Measurements from ENCODE around the gene STK16. TPM values are rescaled to one million over a fixed set of nuclear protein-coding genes. Genes with fewer than 3 reads are reported as not detected.

The STK16 gene
- total and polyA plus RNA-seq, 2 of the 13 experiments (the other 11 are each of a cell fraction or from before 2014, with no cell fraction given), result 28.0 to 50.9 TPM

DNA sequence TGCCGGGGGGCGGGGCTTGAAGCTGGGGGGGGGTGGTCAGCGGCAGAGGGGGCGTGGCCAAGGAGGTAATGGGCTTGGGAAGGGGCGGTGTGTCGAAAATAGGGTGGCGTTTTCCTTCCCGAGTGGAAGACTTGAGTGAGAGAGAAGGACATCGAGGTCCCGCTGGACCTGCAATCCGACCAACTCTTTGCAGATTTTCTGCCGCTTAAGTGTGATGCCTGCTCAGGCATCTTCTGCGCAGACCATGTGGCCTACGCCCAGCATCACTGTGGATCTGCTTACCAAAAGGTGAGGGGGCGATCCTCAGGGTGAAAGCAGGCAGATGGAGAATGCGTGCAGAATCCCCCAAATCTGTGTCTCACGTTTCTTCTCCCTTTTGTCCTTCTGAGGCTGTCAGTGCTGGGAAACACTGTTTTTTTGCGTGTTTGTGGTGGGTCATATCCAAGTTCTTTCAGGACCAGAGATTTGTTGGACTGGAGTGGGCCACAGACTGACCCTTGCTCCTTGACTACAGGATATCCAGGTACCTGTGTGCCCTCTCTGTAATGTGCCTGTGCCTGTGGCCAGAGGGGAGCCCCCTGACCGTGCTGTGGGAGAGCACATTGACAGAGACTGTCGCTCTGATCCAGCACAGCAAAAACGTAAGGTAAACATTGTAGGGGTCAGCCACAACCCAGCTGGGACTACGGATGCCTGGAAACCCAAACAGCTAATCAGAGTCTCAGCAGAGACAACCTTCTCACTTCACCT is 38.0 kb upstream of the STK16 start (continued):
- no peak for TF ChIP-seq NR3C1 (CRISPR knock-in tag; IDR thresholded peaks at IDR 0.05)
- TF ChIP-seq ARNTL (CRISPR knock-in tag; IDR thresholded peaks at IDR 0.05), result no peak
- no peak for TF ChIP-seq ZNF260 (CRISPR knock-in tag; IDR thresholded peaks at IDR 0.05; ENCODE audit: borderline replicate concordance, low read depth)
- no peak; the same call in 1 of the 2 replicates for TF ChIP-seq JDP2 (CRISPR knock-in tag; IDR thresholded peaks at IDR 0.05; ENCODE audit: borderline replicate concordance)
- TF ChIP-seq ZNF607 (CRISPR knock-in tag; IDR thresholded peaks at IDR 0.05; ENCODE audit: borderline replicate concordance), result peak; percentile 68; the same call in 1 of the 2 replicates
- no peak for TF ChIP-seq HHEX (CRISPR knock-in tag; IDR thresholded peaks at IDR 0.05)
- TF ChIP-seq IRX3 (CRISPR knock-in tag; IDR thresholded peaks at IDR 0.05; ENCODE audit: borderline replicate concordance, low read depth), result no peak
- no peak for TF ChIP-seq ZNF562 (CRISPR knock-in tag; IDR thresholded peaks at IDR 0.05; ENCODE audit: borderline replicate concordance)
- TF ChIP-seq, protein P1, sequence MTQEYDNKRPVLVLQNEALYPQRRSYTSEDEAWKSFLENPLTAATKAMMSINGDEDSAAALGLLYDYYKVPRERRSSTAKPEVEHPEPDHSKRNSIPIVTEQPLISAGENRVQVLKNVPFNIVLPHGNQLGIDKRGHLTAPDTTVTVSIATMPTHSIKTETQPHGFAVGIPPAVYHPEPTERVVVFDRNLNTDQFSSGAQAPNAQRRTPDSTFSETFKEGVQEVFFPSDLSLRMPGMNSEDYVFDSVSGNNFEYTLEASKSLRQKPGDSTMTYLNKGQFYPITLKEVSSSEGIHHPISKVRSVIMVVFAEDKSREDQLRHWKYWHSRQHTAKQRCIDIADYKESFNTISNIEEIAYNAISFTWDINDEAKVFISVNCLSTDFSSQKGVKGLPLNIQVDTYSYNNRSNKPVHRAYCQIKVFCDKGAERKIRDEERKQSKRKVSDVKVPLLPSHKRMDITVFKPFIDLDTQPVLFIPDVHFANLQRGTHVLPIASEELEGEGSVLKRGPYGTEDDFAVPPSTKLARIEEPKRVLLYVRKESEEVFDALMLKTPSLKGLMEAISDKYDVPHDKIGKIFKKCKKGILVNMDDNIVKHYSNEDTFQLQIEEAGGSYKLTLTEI (CRISPR knock-in tag; conservative IDR thresholded peaks at IDR 0.05), result no peak
- TF ChIP-seq ZNF83 (CRISPR knock-in tag; IDR thresholded peaks at IDR 0.05; ENCODE audit: borderline replicate concordance), result peak; percentile 91; the same call in 1 of the 2 replicates
- peak; percentile 5; the same call in 1 of the 2 replicates for TF ChIP-seq HNF4A (CRISPR knock-in tag; IDR thresholded peaks at IDR 0.05)
- TF ChIP-seq ZNF777 (CRISPR knock-in tag; IDR thresholded peaks at IDR 0.05), result no peak
- TF ChIP-seq, protein P2, sequence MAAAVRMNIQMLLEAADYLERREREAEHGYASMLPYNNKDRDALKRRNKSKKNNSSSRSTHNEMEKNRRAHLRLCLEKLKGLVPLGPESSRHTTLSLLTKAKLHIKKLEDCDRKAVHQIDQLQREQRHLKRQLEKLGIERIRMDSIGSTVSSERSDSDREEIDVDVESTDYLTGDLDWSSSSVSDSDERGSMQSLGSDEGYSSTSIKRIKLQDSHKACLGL (CRISPR knock-in tag; IDR thresholded peaks at IDR 0.05), result peak; percentile 71
- TF ChIP-seq NKX3-1 (CRISPR knock-in tag; IDR thresholded peaks at IDR 0.05), result no peak
- TF ChIP-seq SNRNP70 (IDR thresholded peaks at IDR 0.05; ENCODE audit: low read depth, low read length), result no peak
- no peak for TF ChIP-seq RAD21 (CRISPR knock-in tag; IDR thresholded peaks at IDR 0.05)
- no peak for TF ChIP-seq HCFC1 (IDR thresholded peaks at IDR 0.05; ENCODE audit: low read depth, low read length)
- TF ChIP-seq ZNF296 (CRISPR knock-in tag; conservative IDR thresholded peaks at IDR 0.05), result no peak
- no peak for TF ChIP-seq MTF2 (CRISPR knock-in tag; IDR thresholded peaks at IDR 0.05; ENCODE audit: borderline replicate concordance)
- peak; percentile 16 for TF ChIP-seq ZNF883 (CRISPR knock-in tag; IDR thresholded peaks at IDR 0.05; ENCODE audit: not compliant biosample characterization)
- TF ChIP-seq KLF13 (CRISPR knock-in tag; IDR thresholded peaks at IDR 0.05), result no peak
- no peak; the same call in 1 of the 2 replicates for TF ChIP-seq MIER3 (CRISPR knock-in tag; IDR thresholded peaks at IDR 0.05; ENCODE audit: borderline replicate concordance)
- no peak for TF ChIP-seq HDAC2 (CRISPR knock-in tag; IDR thresholded peaks at IDR 0.05)
- TF ChIP-seq ZSCAN9 (CRISPR knock-in tag; IDR thresholded peaks at IDR 0.05; ENCODE audit: borderline replicate concordance), result no peak
- no peak for TF ChIP-seq RORA (CRISPR knock-in tag; IDR thresholded peaks at IDR 0.05)
- TF ChIP-seq FOSL2 (CRISPR knock-in tag; IDR thresholded peaks at IDR 0.05), result no peak
- TF ChIP-seq, protein P3, sequence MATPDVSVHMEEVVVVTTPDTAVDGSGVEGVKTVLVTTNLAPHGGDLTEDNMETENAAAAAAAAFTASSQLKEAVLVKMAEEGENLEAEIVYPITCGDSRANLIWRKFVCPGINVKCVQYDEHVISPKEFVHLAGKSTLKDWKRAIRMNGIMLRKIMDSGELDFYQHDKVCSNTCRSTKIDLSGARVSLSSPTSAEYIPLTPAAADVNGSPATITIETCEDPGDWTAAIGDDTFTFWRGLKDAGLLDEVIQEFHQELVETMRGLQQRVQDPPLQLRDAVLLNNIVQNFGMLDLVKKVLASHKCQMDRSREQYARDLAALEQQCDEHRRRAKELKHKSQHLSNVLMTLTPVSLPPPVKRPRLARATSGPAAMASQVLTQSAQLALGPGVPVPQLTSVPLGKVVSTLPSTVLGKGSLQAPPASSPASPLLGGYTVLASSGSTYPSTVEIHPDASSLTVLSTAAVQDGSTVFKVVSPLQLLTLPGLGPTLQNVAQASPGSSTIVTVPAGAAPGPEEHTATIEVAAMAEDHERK (CRISPR knock-in tag; IDR thresholded peaks at IDR 0.05; ENCODE audit: low read depth), result no peak
- TF ChIP-seq, protein P4, sequence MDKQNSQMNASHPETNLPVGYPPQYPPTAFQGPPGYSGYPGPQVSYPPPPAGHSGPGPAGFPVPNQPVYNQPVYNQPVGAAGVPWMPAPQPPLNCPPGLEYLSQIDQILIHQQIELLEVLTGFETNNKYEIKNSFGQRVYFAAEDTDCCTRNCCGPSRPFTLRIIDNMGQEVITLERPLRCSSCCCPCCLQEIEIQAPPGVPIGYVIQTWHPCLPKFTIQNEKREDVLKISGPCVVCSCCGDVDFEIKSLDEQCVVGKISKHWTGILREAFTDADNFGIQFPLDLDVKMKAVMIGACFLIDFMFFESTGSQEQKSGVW (CRISPR knock-in tag; IDR thresholded peaks at IDR 0.05; ENCODE audit: borderline replicate concordance), result no peak
